Cardiac fibroblast (primary cell): ENCODE results near the gene PDE4B.

Experiments
- DNase-seq, 2 donors: peaks; one replicate each; pipeline versions ENCODE4 v3.0.0 to v3.0.0-alpha.2; 2010; ENCODE audit warnings: low read depth in 2 of 2
- H3K4me3 ChIP-seq, 2 donors: replicated peaks in 1 of 2; 1 replicate in 1 of 2; 2 replicates in 1 of 2; pipeline ENCODE4 v1.5.1; 2011; ENCODE audit warnings: low read depth in 2 of 2, low read length in 2 of 2, mild to moderate bottlenecking in 2 of 2, moderate library complexity in 1 of 2
- CTCF ChIP-seq: IDR thresholded peaks from one replicate; pipeline ENCODE4 v1.5.1; 2011; ENCODE audit warnings: low read depth, mild to moderate bottlenecking, low read length, inconsistent platforms

PDE4B gene

GRCh38 chr1:66282343-66282852 lies 489.7 kb downstream of the PDE4B start:
- TF ChIP-seq CTCF = peak; percentile 32

GRCh38 chr1:66282891-66283621 lies 490.4 kb downstream of the PDE4B start:
- TF ChIP-seq CTCF = no peak
- DNase-seq = no peak
- H3K4me3 ChIP-seq = no peak overlapping the region

More at GRCh38 chr1:66282343-66282852, 489.7 kb downstream of the PDE4B start:
- H3K4me3 ChIP-seq = no peak overlapping the region
- peak; percentile 84 to 91 for DNase-seq

- peak in 1 of 2 donors; percentile 64 for DNase-seq
- no peak overlapping the region for H3K4me3 ChIP-seq
- TF ChIP-seq CTCF = no peak
These were observed 490.9 kb downstream of the PDE4B start for GRCh38 chr1:66283622-66284041.

- TF ChIP-seq CTCF = no peak
- no peak for DNase-seq
- no peak overlapping the region for H3K4me3 ChIP-seq
These were observed 492.1 kb downstream of the PDE4B start for GRCh38 chr1:66284746-66285145.

- no peak overlapping the region for H3K4me3 ChIP-seq
- DNase-seq = no peak
- no peak for TF ChIP-seq CTCF
These were observed 493.0 kb downstream of the PDE4B start for GRCh38 chr1:66285618-66286270.

GRCh38 chr1:66286307-66286706 lies 493.6 kb downstream of the PDE4B start:
- no peak for TF ChIP-seq CTCF
- no peak overlapping the region for H3K4me3 ChIP-seq
- DNase-seq = no peak
